WTC11 (cell line): ENCODE data around the gene PRR7. TPM values are rescaled to one million over a fixed set of nuclear protein-coding genes. Genes with fewer than 3 reads are reported as not detected.

Experiments
- ELF4 ChIP-seq: sonication (generic); formaldehyde crosslinking; IDR thresholded peaks from 2 replicates; pipeline ENCODE4 v1.8.1; 2022; ENCODE audit warnings: low read depth, mild to moderate bottlenecking, moderate library complexity, missing genetic modification reagents
- ETV6 ChIP-seq: sonication (generic); formaldehyde crosslinking; IDR thresholded peaks from 2 replicates; pipeline ENCODE4 v1.8.1; 2022; ENCODE audit warnings: mild to moderate bottlenecking, missing genetic modification reagents
- FOXK1 ChIP-seq: sonication (generic); formaldehyde crosslinking; IDR thresholded peaks from 2 replicates; pipeline ENCODE4 v1.8.0; 2022; ENCODE audit warnings: mild to moderate bottlenecking, moderate library complexity, missing genetic modification reagents
- JUN ChIP-seq: sonication (generic); formaldehyde crosslinking; IDR thresholded peaks from 2 replicates; pipeline ENCODE4 v1.8.0; 2023; ENCODE audit warnings: mild to moderate bottlenecking, missing genetic modification reagents
- KAT7 ChIP-seq: sonication (generic); formaldehyde crosslinking; IDR thresholded peaks from 2 replicates; pipeline ENCODE4 v1.8.1; 2023; ENCODE audit warnings: missing genetic modification reagents, mild to moderate bottlenecking, borderline replicate concordance
- NFE2L1 ChIP-seq: sonication (generic); formaldehyde crosslinking; IDR thresholded peaks from 2 replicates; pipeline ENCODE4 v1.8.1; 2023; ENCODE audit warnings: missing genetic modification reagents
- SMAD4 ChIP-seq: sonication (generic); formaldehyde crosslinking; IDR thresholded peaks from 2 replicates; pipeline ENCODE4 v1.8.0; 2022; ENCODE audit warnings: mild to moderate bottlenecking, missing genetic modification reagents
- ZBTB21 ChIP-seq: sonication (generic); formaldehyde crosslinking; IDR thresholded peaks from 2 replicates; pipeline ENCODE4 v1.8.1; 2023; ENCODE audit warnings: mild to moderate bottlenecking, missing genetic modification reagents, borderline replicate concordance
- total RNA-seq: library from RNA; stranded (reverse); gene quantifications from 3 replicates; pipeline ENCODE4 v1.2.3, GENCODE V29; 2021
- TF ChIP-seq, protein P1 (sequence below): sonication (generic); formaldehyde crosslinking; conservative IDR thresholded peaks from 2 replicates; pipeline ENCODE4 v1.8.1; 2023; ENCODE audit warnings: mild to moderate bottlenecking, low read depth, missing genetic modification reagents, moderate library complexity
- TF ChIP-seq, protein P2 (sequence below): sonication (generic); formaldehyde crosslinking; IDR thresholded peaks from 2 replicates; pipeline ENCODE4 v1.8.1; 2023; ENCODE audit warnings: mild to moderate bottlenecking, missing genetic modification reagents
- TF ChIP-seq, protein P3 (sequence below): sonication (generic); formaldehyde crosslinking; IDR thresholded peaks from 2 replicates; pipeline ENCODE4 v1.8.0; 2022; ENCODE audit warnings: mild to moderate bottlenecking, missing genetic modification reagents
- TF ChIP-seq, protein P4 (sequence below): sonication (generic); formaldehyde crosslinking; IDR thresholded peaks from 2 replicates; pipeline ENCODE4 v1.8.1; 2023; ENCODE audit warnings: mild to moderate bottlenecking, moderate library complexity, missing genetic modification reagents
- TF ChIP-seq, protein P5 (sequence below): fragments of 250-450 bp; sonication (Bioruptor Pico); IDR thresholded peaks from 2 replicates; pipeline ENCODE4 v1.8.0; 2021; ENCODE audit warnings: mild to moderate bottlenecking
- TF ChIP-seq, protein P6 (sequence below): sonication (generic); formaldehyde crosslinking; IDR thresholded peaks from 2 replicates; pipeline ENCODE4 v1.8.0; 2022; ENCODE audit warnings: mild to moderate bottlenecking, missing genetic modification reagents
- TF ChIP-seq, protein P7 (sequence below): sonication (generic); formaldehyde crosslinking; IDR thresholded peaks from 2 replicates; pipeline ENCODE4 v1.8.1; 2022; ENCODE audit warnings: low read depth, mild to moderate bottlenecking, moderate library complexity, missing genetic modification reagents, borderline replicate concordance
- TF ChIP-seq, protein P8 (sequence below): sonication (generic); formaldehyde crosslinking; IDR thresholded peaks from 2 replicates; pipeline ENCODE4 v1.8.0; 2022; ENCODE audit warnings: mild to moderate bottlenecking, missing genetic modification reagents

PRR7 gene
- total RNA-seq, 1 experiment from 2014 or later: 13.1 TPM

DNA sequence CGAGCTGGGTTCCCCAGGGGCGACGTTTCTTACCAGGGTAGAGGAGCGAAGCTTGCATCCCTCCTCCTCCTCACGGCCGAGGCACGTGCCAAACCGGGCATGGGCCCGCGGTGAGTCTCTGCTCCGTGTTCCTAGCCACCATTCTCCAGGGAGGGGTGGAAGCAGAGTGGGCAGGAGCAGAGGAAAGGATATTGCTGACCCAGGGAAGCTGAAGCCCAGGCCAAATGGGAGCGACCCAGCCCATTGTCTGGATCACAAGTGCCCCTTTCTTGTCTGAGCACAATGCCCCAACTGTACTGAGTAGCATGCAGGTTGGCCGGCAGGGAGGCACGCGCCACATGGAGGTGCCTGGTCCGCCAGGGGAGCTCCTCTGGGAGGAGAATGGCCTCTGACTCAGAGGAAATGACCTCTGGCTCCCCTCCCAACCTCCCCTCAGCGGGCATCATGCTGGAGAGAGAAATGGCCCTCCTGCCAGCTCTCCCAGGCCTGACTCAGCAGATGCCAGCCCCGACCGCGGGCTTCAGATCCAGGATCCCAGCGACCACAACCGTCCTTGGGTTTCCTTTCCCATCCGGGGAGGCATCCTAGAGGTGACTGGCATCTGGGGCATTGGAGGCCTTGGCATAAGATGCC is 1.1 kb downstream of the PRR7 start (continued):
- TF ChIP-seq SMAD4 (no peak), ZBTB21 (CRISPR knock-in tag) (no peak), KAT7 (peak; percentile 77; the same call in 1 of the 2 replicates), NFE2L1 (CRISPR knock-in tag) (peak; percentile 41; the same call in 1 of the 2 replicates), ETV6 (CRISPR knock-in tag) (peak; percentile 62; the same call in 1 of the 2 replicates), FOXK1 (CRISPR knock-in tag) (peak; percentile 53), ELF4 (CRISPR knock-in tag) (no peak), JUN (CRISPR knock-in tag) (no peak)
- TF ChIP-seq, protein P1, sequence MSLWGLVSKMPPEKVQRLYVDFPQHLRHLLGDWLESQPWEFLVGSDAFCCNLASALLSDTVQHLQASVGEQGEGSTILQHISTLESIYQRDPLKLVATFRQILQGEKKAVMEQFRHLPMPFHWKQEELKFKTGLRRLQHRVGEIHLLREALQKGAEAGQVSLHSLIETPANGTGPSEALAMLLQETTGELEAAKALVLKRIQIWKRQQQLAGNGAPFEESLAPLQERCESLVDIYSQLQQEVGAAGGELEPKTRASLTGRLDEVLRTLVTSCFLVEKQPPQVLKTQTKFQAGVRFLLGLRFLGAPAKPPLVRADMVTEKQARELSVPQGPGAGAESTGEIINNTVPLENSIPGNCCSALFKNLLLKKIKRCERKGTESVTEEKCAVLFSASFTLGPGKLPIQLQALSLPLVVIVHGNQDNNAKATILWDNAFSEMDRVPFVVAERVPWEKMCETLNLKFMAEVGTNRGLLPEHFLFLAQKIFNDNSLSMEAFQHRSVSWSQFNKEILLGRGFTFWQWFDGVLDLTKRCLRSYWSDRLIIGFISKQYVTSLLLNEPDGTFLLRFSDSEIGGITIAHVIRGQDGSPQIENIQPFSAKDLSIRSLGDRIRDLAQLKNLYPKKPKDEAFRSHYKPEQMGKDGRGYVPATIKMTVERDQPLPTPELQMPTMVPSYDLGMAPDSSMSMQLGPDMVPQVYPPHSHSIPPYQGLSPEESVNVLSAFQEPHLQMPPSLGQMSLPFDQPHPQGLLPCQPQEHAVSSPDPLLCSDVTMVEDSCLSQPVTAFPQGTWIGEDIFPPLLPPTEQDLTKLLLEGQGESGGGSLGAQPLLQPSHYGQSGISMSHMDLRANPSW (CRISPR knock-in tag): no peak
- TF ChIP-seq, protein P2, sequence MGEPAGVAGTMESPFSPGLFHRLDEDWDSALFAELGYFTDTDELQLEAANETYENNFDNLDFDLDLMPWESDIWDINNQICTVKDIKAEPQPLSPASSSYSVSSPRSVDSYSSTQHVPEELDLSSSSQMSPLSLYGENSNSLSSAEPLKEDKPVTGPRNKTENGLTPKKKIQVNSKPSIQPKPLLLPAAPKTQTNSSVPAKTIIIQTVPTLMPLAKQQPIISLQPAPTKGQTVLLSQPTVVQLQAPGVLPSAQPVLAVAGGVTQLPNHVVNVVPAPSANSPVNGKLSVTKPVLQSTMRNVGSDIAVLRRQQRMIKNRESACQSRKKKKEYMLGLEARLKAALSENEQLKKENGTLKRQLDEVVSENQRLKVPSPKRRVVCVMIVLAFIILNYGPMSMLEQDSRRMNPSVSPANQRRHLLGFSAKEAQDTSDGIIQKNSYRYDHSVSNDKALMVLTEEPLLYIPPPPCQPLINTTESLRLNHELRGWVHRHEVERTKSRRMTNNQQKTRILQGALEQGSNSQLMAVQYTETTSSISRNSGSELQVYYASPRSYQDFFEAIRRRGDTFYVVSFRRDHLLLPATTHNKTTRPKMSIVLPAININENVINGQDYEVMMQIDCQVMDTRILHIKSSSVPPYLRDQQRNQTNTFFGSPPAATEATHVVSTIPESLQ: no peak
- TF ChIP-seq, protein P3, sequence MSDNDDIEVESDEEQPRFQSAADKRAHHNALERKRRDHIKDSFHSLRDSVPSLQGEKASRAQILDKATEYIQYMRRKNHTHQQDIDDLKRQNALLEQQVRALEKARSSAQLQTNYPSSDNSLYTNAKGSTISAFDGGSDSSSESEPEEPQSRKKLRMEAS (CRISPR knock-in tag): peak; percentile 88
- TF ChIP-seq, protein P4, sequence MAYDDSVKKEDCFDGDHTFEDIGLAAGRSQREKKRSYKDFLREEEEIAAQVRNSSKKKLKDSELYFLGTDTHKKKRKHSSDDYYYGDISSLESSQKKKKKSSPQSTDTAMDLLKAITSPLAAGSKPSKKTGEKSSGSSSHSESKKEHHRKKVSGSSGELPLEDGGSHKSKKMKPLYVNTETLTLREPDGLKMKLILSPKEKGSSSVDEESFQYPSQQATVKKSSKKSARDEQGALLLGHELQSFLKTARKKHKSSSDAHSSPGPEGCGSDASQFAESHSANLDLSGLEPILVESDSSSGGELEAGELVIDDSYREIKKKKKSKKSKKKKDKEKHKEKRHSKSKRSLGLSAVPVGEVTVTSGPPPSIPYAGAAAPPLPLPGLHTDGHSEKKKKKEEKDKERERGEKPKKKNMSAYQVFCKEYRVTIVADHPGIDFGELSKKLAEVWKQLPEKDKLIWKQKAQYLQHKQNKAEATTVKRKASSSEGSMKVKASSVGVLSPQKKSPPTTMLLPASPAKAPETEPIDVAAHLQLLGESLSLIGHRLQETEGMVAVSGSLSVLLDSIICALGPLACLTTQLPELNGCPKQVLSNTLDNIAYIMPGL: no peak
- TF ChIP-seq, protein P5, sequence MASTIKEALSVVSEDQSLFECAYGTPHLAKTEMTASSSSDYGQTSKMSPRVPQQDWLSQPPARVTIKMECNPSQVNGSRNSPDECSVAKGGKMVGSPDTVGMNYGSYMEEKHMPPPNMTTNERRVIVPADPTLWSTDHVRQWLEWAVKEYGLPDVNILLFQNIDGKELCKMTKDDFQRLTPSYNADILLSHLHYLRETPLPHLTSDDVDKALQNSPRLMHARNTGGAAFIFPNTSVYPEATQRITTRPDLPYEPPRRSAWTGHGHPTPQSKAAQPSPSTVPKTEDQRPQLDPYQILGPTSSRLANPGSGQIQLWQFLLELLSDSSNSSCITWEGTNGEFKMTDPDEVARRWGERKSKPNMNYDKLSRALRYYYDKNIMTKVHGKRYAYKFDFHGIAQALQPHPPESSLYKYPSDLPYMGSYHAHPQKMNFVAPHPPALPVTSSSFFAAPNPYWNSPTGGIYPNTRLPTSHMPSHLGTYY: no peak
- TF ChIP-seq, protein P6, sequence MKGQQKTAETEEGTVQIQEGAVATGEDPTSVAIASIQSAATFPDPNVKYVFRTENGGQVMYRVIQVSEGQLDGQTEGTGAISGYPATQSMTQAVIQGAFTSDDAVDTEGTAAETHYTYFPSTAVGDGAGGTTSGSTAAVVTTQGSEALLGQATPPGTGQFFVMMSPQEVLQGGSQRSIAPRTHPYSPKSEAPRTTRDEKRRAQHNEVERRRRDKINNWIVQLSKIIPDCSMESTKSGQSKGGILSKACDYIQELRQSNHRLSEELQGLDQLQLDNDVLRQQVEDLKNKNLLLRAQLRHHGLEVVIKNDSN (CRISPR knock-in tag): 0 out of 2 replicates have a peak, but pooled peaks have one; percentile 9
- TF ChIP-seq, protein P7, sequence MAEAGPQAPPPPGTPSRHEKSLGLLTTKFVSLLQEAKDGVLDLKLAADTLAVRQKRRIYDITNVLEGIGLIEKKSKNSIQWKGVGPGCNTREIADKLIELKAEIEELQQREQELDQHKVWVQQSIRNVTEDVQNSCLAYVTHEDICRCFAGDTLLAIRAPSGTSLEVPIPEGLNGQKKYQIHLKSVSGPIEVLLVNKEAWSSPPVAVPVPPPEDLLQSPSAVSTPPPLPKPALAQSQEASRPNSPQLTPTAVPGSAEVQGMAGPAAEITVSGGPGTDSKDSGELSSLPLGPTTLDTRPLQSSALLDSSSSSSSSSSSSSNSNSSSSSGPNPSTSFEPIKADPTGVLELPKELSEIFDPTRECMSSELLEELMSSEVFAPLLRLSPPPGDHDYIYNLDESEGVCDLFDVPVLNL (CRISPR knock-in tag): peak; percentile 10; the same call in 1 of the 2 replicates
- TF ChIP-seq, protein P8, sequence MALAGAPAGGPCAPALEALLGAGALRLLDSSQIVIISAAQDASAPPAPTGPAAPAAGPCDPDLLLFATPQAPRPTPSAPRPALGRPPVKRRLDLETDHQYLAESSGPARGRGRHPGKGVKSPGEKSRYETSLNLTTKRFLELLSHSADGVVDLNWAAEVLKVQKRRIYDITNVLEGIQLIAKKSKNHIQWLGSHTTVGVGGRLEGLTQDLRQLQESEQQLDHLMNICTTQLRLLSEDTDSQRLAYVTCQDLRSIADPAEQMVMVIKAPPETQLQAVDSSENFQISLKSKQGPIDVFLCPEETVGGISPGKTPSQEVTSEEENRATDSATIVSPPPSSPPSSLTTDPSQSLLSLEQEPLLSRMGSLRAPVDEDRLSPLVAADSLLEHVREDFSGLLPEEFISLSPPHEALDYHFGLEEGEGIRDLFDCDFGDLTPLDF (CRISPR knock-in tag): no peak
- TF ChIP-seq, all 79 proteins: peak for 15
